HCT116 (cell line): ENCODE measurements around the gene PIP4P1.

Experiments
- CEBPB ChIP-seq: IDR thresholded peaks from 2 replicates; pipeline ENCODE4 v1.6.1; 2012; ENCODE audit warnings: low read depth
- CTCF ChIP-seq, 3 experiments: fragments of 200-600 bp in 1 of 3; sonication (generic) in 1 of 3; IDR thresholded peaks in 2 of 3; conservative IDR thresholded peaks in 1 of 3; 2 replicates each; pipeline ENCODE4 v1.5.1; 2012 to 2017; ENCODE audit warnings: low read depth in 2 of 3, low read length in 2 of 3, antibody characterized with exemption in 1 of 3, borderline replicate concordance in 1 of 3, control low read depth in 1 of 3, mild to moderate bottlenecking in 1 of 3, mixed read lengths in 1 of 3, mixed run types in 1 of 3, moderate library complexity in 1 of 3; ENCODE audit not compliant: insufficient read depth in 1 of 3
- EZH2phosphoT487 ChIP-seq: fragments of 200-600 bp; IDR thresholded peaks from 2 replicates; pipeline ENCODE4 v1.6.1; 2018; ENCODE audit warnings: antibody characterized with exemption, borderline replicate concordance
- POLR2A ChIP-seq: IDR thresholded peaks from 2 replicates; pipeline ENCODE4 v1.7.0; 2011; ENCODE audit warnings: borderline replicate concordance; ENCODE audit not compliant: insufficient read depth, insufficient read length; ENCODE audit errors: extremely low read depth
- ZFX ChIP-seq: fragments of 450-650 bp; IDR thresholded peaks from 2 replicates; pipeline ENCODE4 v1.6.1; 2017

- TF ChIP-seq CEBPB (no peak), POLR2A (no peak), CTCF (IDR thresholded peaks at IDR 0.05 in 2 of 3, conservative IDR thresholded peaks at IDR 0.05 in 1 of 3; ENCODE audit: borderline replicate concordance in 1 of 3, insufficient read depth in 1 of 3, low read depth in 2 of 3, low read length in 2 of 3) (no peak), ZFX (no peak), EZH2phosphoT487 (no peak)
Measured at GRCh38 chr14:20434701-20435581, 26.3 kb downstream of the PIP4P1 start.
